Muscle of arm (tissue), 12 donors: ENCODE data around the gene TLX1. TPM values are rescaled to one million over a fixed set of nuclear protein-coding genes. Genes with fewer than 3 reads are reported as not detected.

ENCODE experiments used
- DNase-seq: peaks from one replicate; pipeline ENCODE4 v3.0.0-alpha.2; 2013
- polyA plus RNA-seq, 12 donors: library from polyadenylated mRNA; unstranded; fragments of 120-200 nt; gene quantifications; one replicate each; pipeline ENCODE4 v1.2.1, GENCODE V29; 2013; ENCODE audit not compliant: insufficient read length in 12 of 12

TLX1 gene
- polyA plus RNA-seq, 12 donors: not detected

GRCh38 chr10:101133489-101134298, 2.6 kb downstream of the TLX1 start:
- DNase-seq: no peak

GRCh38 chr10:101134299-101135127, 3.4 kb downstream of the TLX1 start:
- no peak for DNase-seq

GRCh38 chr10:101135141-101136006, 4.3 kb downstream of the TLX1 start:
- DNase-seq: no peak

- DNase-seq: no peak
Observed at GRCh38 chr10:101136007-101136707, 5.1 kb downstream of the TLX1 start.

- DNase-seq: no peak
Observed at GRCh38 chr10:101136708-101137121, 5.6 kb downstream of the TLX1 start.

GRCh38 chr10:101137271-101137670, 6.2 kb downstream of the TLX1 start:
- no peak for DNase-seq

- no peak for DNase-seq
Observed at GRCh38 chr10:101138788-101139420, 7.8 kb downstream of the TLX1 start.

GRCh38 chr10:101139421-101139911, 8.4 kb downstream of the TLX1 start:
- no peak for DNase-seq

GRCh38 chr10:101140084-101140949, 9.2 kb downstream of the TLX1 start:
- DNase-seq: no peak

- DNase-seq: no peak
Observed at GRCh38 chr10:101140950-101141615, 10.0 kb downstream of the TLX1 start.

- DNase-seq: peak; percentile 81
Observed at GRCh38 chr10:101141616-101142532, 10.8 kb downstream of the TLX1 start.

- no peak for DNase-seq
Observed at GRCh38 chr10:101142533-101143344, 11.6 kb downstream of the TLX1 start.

GRCh38 chr10:101143345-101143630, 12.2 kb downstream of the TLX1 start:
- DNase-seq: no peak

GRCh38 chr10:101144053-101144452, 13.0 kb downstream of the TLX1 start:
- no peak for DNase-seq

- no peak for DNase-seq
Observed at GRCh38 chr10:101145145-101145544, 14.0 kb downstream of the TLX1 start.

- no peak for DNase-seq
Observed at GRCh38 chr10:101145750-101146391, 14.8 kb downstream of the TLX1 start.
